Neuron (in vitro differentiated cells): ENCODE measurements around the gene VSTM2B.
"Not testable (repeated sequence)": the region's sequence is repeated elsewhere in the genome, so short reads cannot be mapped to it uniquely, and the experiment has no call there.

ENCODE experiments used
- H2AFZ ChIP-seq: one replicate; pipeline ENCODE4 v1.6.1; 2013; ENCODE audit warnings: low read depth, mild to moderate bottlenecking, inconsistent platforms, low read length, moderate library complexity
- H3K27me3 ChIP-seq: one replicate; pipeline ENCODE4 v1.6.1; 2013; ENCODE audit warnings: low read length; ENCODE audit not compliant: insufficient read depth
- H3K36me3 ChIP-seq: one replicate; pipeline ENCODE4 v1.6.1; 2013; ENCODE audit warnings: low read length; ENCODE audit not compliant: insufficient read depth
- H3K4me1 ChIP-seq: one replicate; pipeline ENCODE4 v1.6.1; 2013; ENCODE audit warnings: low read length; ENCODE audit not compliant: insufficient read depth
- H3K4me3 ChIP-seq: 2 replicates; pipeline ENCODE4 v1.5.1; 2013; ENCODE audit warnings: mild to moderate bottlenecking, low read length, moderate library complexity
- H3K9me3 ChIP-seq: one replicate; pipeline ENCODE4 v1.6.1; 2013; ENCODE audit warnings: low read length

The VSTM2B gene

DNA sequence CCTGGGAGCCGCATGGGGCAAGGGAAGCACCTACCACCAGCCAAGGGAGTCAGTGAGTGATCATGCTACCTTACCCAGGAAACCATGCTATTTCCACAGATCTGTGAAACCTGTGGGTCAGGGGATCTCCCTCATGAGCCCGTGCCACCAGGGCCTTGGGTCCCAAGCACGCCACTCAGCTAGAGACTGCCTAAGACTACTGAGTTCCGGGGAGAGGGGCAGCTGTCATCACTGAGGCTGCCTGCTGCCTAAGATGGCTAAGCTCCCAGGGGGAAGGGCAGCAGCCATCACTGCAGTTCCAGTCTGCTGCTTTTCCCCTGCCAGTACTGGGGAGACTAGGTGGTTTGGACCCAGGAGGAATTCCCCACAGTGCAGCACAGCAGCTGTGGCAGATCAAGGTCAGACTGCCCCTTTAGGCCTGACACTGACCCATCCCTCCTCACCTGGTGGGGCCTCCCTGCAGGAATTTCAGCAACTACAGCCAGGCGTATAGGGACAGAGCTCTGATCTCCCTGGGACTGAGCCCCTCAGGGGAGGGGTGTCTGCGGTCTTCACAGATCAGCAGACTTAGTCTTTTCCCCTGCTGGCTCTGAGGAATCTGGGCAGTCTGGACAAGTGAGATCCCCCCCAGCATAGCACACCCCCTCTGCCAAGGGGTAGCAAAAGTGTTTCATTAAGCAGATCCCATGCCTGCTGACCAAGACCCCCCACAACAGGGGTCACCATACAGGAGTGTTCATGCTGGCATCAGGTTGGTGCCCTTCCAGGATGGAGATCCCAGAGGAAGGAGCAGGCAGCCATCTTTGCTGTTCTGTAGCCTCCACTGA is 26.9 kb downstream of the VSTM2B start:
- no peak overlapping the region for H3K4me3 ChIP-seq

DNA sequence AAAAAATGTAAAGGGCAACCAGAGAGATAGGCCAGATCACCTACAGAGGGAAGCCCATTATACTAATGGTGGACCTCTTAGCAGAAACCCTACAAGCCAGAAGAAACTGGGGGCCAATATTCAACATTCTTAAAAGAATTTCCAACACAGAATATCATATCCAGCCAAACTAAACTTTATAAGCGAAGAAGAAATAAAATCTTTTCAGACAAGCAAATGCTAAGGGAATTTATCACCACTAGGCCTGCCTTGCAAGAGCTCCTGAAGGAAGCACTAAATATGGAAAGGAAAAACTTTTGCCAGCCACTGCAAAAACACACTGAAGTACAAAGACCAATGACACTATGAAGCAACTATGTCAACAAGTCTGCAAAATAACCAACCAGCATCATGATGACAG is 28.4 kb downstream of the VSTM2B start:
- Histone ChIP-seq H3K4me1 (no peaks in the 10 kb centered on the region), H3K27me3 (no peaks in the 10 kb centered on the region), H2AFZ (no peak overlapping the region), H3K9me3 (no peaks in the 10 kb centered on the region), H3K36me3 (no peaks in the 10 kb centered on the region), H3K4me3 (no peak overlapping the region)

More for the DNA sequence above, 26.9 kb downstream of the VSTM2B start:
- H3K27me3 ChIP-seq = no peaks in the 10 kb centered on the region
- no peaks in the 10 kb centered on the region for H3K36me3 ChIP-seq
- H2AFZ ChIP-seq = no peak overlapping the region
- no peaks in the 10 kb centered on the region for H3K9me3 ChIP-seq
- H3K4me1 ChIP-seq = no peaks in the 10 kb centered on the region

DNA sequence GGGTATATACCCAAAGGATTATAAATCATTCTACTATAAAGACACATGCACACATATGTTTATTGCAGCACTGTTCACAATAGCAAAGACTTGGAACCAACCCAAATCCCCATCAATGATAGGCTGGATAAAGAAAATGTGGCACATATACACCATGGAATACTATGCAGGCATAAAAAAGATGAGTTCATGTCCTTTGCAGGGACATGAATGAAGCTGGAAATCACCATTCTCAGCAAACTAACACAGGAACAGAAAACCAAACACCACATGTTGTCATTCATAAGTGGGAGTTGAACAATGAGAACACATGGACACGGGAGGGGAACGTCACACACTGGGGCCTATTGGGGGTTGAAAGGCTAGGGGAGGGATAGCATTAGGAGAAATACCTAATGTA is 33.3 kb downstream of the VSTM2B start:
- not testable (repeated sequence) for H3K36me3 ChIP-seq, H3K9me3 ChIP-seq, H3K4me3 ChIP-seq, H2AFZ ChIP-seq, H3K4me1 ChIP-seq
- peaks cover 12% of the 10 kb centered on the region for H3K27me3 ChIP-seq

DNA sequence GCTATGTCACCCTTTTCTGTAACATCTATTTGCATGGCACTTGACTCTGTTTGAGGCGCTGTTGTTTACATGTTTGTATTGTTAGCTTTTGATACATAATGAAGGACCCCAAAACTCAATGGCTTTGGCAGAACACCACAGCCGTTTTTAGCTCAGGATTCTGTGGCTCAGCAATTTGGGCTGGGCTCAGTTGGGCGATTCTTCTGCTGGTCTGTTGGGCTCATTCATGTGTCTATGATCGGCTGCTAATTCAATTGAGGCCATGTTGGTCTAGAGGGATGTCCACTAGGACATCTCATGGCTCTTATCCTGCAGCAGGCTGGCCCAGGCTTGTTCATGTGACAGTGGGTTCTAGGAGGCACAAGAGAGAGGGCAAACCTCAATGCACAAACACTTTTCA is 33.9 kb downstream of the VSTM2B start:
- peaks cover 16% of the 10 kb centered on the region for H3K27me3 ChIP-seq
- H3K36me3 ChIP-seq = no peaks in the 10 kb centered on the region
- H2AFZ ChIP-seq = no peak overlapping the region
- H3K4me1 ChIP-seq = no peaks in the 10 kb centered on the region
- H3K4me3 ChIP-seq = no peak overlapping the region
- H3K9me3 ChIP-seq = no peaks in the 10 kb centered on the region

DNA sequence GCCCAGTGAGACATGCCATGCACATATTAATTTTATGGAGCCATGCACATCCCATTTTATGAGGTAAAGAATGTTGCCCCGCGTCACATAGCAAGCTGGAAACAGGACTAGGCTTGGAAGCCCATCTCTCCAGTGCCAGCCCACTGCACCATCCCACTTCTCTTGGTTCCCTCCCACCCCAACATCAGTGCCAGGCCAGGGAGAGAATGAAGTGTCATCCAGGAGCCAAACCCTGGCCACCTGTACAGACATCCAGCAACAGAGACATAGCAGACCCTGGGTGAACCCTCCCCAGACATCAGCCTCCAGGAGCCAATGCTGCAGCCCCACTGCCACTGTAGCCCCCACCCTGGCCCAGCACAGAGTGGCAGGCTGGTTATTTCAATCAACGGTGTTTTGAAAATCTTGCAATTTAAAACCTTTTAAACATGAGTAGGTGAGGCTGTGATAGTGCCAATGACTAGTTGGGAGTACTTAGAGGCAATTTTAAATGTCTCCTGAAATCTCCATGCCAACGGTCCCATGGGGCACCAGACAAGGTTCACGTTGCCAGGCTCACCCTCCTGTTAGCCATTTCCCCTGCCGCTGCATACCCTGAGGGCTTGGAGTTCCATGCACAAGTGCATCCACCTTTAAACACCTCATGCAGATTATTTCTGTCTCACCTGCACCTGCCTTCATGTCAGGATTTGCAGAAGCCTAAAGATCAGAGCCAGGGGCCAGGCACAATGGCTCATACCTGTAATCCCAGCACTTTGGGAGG is 34.7 kb downstream of the VSTM2B start:
- Histone ChIP-seq H3K4me3 (no peak overlapping the region), H2AFZ (no peak overlapping the region), H3K4me1 (no peaks in the 10 kb centered on the region), H3K27me3 (peaks cover 18% of the 10 kb centered on the region), H3K36me3 (no peaks in the 10 kb centered on the region), H3K9me3 (no peaks in the 10 kb centered on the region)

DNA sequence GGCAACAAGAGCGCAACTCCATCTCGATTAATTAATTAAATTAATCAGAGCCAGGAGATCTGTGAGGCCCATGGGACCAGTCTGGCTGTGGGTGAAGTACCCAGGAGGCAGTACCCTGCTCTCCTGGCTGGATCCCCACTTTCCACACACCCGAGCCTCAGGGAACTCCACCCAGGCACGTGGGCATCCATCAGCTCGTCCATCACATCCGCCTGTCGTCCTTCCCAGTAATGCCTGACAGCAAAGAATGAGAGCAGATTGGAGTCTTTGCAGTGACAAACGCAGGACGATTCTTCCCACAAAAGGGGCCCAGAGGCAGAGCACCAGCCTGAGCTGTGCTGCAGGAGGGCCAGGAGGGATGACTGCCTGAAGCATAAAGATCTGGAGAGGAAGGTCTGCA is 35.8 kb downstream of the VSTM2B start:
- Histone ChIP-seq H2AFZ (no peak overlapping the region), H3K4me3 (no peak overlapping the region), H3K4me1 (no peaks in the 10 kb centered on the region), H3K36me3 (no peaks in the 10 kb centered on the region), H3K27me3 (peaks cover 18% of the 10 kb centered on the region), H3K9me3 (no peaks in the 10 kb centered on the region)

DNA sequence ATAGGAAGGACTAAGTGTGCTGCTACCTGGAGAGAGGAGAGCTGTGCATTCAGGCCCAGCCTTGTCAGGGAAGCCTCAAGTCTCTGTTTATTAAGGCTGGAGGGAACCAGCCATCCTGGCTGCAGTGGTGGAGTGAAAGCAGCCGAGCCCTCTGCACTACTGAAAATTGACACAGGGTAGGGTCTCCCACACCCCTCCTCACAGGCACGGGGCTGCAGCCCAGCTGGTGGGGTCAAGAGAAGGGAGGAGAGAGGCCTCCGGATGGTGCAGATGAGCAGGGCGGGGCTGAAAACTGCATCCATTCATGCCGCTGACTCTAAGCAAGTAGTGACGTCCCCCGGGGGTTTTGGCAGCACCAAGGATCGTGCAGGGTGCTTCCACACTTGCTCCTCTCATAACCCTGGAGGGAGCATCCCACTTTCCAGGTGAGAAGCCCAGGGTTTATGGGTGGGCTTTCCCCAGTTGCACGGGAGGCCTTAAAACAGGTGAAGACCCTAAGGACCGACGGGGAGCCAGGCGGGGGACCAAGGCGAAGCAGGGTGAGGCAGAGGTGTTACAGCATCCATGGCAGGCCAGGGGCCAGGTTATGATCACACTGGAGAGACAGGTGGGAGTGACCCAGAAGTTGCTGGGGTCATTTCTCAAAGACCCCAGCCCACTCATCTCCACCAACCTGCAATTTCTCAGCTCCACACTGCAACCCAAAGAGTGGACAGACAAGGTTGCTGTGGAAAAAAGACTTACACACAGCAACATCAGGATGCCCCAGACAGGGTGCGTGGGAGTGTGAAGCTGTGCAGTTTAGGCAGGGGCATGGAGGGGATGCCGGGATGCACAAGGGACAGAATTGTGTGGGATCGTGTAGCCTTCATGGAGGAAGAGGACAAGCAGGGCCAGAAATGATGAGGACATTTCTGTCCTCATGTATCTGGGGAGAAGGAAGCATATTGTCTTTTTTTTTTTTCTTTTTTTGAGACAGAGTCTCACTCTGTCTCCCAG is 36.8 kb downstream of the VSTM2B start:
- H3K36me3 ChIP-seq = no peaks in the 10 kb centered on the region
- no peaks in the 10 kb centered on the region for H3K4me1 ChIP-seq
- H3K27me3 ChIP-seq = peaks cover 18% of the 10 kb centered on the region
- H3K4me3 ChIP-seq = no peak overlapping the region
- no peaks in the 10 kb centered on the region for H3K9me3 ChIP-seq
- H2AFZ ChIP-seq = no peak overlapping the region

DNA sequence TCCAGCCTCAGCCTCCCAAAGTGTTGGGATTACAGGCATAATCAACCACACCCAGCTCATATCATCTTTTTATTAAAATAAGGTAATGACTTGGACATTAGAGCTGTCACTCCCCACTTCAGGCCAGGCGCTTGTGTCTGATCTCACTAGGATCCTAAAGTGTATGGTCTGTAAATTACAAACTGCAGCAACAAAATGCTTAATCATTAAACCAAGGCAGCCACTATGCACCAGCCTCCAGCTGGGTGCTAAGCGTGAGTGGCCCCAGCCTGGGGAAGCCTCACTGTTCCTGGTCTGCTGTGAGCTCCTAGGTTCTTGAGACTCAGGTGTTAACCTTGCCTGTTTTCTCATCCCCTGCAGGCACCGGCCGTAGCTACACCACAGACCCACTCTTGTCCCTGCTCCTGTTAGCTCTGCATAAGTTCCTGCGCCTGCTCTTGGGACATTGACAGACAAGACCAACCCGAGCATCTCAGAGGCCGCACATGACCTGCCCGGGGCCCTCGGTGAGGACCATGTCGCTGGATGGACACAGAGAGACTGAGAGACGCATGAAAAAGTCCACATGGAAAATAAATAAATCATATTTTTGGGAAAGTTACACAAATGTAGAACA is 37.8 kb downstream of the VSTM2B start:
- H3K36me3 ChIP-seq = no peaks in the 10 kb centered on the region
- peaks cover 21% of the 10 kb centered on the region for H3K27me3 ChIP-seq
- no peak overlapping the region for H3K4me3 ChIP-seq
- no peak overlapping the region for H2AFZ ChIP-seq
- no peaks in the 10 kb centered on the region for H3K4me1 ChIP-seq
- H3K9me3 ChIP-seq = no peaks in the 10 kb centered on the region

DNA sequence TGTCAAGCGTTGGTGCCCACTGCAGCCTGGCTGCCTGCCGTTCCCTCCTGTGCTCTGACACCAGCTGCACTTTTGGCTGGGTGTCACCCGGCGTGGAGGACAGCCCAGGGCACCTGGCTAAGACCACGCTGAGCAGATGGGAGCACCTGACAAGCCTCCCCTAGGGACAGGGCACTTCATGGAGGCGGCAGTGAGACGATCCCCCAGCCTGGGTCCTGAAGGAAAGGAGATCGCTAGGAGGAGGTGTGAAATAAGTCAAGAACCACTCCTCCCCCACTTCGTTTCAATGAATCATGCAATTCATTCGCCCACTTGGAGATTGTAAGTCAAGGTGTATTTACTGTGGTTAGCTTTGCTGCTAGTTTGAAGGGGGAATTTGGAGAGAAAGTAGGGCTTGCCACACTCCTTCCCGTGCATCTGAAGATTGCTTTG is 38.8 kb downstream of the VSTM2B start:
- H3K9me3 ChIP-seq = no peaks in the 10 kb centered on the region
- H3K27me3 ChIP-seq = peaks cover 25% of the 10 kb centered on the region
- no peak overlapping the region for H3K4me3 ChIP-seq
- H3K36me3 ChIP-seq = no peaks in the 10 kb centered on the region
- H3K4me1 ChIP-seq = no peaks in the 10 kb centered on the region
- H2AFZ ChIP-seq = no peak overlapping the region

DNA sequence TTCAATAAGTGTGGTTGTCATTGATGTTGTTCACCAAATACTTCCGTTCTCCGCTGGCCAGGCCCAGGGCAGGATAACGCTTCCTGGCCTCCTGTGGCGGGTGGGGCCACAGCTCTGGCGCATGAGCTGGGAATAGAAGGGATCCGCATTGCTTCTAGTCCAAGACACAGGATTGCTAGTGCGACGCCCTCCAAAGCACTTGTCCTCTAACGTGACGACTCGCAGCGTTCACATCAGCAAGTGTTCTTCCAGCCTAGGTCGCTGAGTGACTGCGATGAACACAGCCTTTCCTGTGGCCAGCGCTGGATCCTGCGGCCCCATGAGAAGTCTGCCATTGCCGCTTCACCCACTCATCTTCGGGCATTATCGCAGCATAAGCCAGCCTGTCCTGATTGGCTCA is 39.4 kb downstream of the VSTM2B start:
- Histone ChIP-seq H3K9me3 (no peaks in the 10 kb centered on the region), H3K4me1 (no peaks in the 10 kb centered on the region), H3K4me3 (no peak overlapping the region), H3K27me3 (peaks cover 25% of the 10 kb centered on the region), H3K36me3 (no peaks in the 10 kb centered on the region), H2AFZ (no peak overlapping the region)

DNA sequence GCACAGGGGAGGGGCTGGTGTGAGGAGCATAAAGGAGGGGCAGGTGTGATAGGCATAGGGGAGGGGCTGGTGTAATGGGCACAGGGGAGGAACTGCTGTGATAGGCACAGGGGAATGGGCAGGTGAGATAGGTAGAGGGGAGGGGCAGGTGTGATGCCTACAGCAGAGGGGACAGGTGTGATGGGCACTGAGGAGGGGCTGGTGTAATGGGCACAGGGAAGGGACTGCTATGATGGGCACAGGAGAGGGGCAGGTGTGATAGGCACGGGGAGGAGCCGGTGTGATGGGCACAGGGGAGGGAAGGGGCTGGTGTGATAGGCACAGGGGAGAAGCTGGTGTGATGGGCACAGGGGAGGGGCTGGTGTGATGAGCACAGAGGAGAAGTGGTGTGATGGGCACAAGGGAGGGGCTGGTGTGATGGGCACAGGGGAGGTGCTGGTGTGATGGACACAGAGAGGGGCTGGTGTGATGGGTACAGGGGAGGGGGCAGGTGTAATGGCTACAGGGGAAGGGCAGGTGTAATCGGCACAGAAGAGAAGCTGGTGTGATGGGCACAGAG is 40.8 kb downstream of the VSTM2B start:
- no peaks in the 10 kb centered on the region for H3K9me3 ChIP-seq
- H2AFZ ChIP-seq = no peak overlapping the region
- peaks cover 25% of the 10 kb centered on the region for H3K27me3 ChIP-seq
- no peak overlapping the region for H3K4me3 ChIP-seq
- H3K36me3 ChIP-seq = no peaks in the 10 kb centered on the region
- H3K4me1 ChIP-seq = no peaks in the 10 kb centered on the region

DNA sequence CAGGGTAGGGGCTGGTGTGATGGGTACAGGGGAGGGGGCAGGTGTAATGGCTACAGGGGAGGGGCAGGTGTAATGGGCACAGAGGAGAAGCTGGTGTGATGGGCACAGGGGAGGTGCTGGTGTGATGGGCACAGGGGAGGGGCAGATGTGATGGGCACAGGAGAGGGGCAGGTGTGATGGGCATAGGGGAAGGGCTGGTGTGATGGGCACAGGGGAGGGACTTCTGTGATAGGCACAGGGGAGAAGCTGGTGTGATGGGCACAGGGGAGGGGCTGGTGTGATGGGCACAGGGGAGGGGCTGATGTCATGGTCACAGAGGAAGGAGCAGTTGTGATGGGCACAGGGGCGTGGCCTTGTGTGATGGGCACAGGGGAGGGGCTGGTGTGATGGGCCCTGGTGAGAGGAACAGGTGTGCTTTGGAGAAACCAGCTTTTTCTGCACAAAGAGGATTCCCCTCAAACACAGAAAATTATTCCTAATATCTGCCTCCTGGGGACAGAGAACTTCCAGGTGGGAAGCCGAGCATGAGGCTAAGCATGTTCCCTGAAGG is 41.6 kb downstream of the VSTM2B start:
- no peak overlapping the region for H2AFZ ChIP-seq
- no peak overlapping the region for H3K4me3 ChIP-seq
- H3K4me1 ChIP-seq = no peaks in the 10 kb centered on the region
- peaks cover 19% of the 10 kb centered on the region for H3K27me3 ChIP-seq
- H3K9me3 ChIP-seq = no peaks in the 10 kb centered on the region
- no peaks in the 10 kb centered on the region for H3K36me3 ChIP-seq
